Stimulated activated naive CD8-positive, alpha-beta T cell treated with anti-CD3 and anti-CD28 coated beads, Interleukin-15, amount 100 ng/mL, for 72 hours (primary cell): Measurements from ENCODE around the gene DNAJC27.

Experiments used
- ATAC-seq: fragments of 150-1000 bp; cut with Tn5 transposase; 2 replicates; pipeline ENCODE4 v1.10.0; 2021; ENCODE audit warnings: mild to moderate bottlenecking, moderate library complexity
- DNase-seq, 2 donors: peaks; one replicate each; pipeline ENCODE4 v3.0.0; 2021 to 2022
- H3K27ac Mint-ChIP-seq, 2 donors: one replicate each; pipeline ENCODE4 v1.8.0; 2022; ENCODE audit warnings: mild to moderate bottlenecking in 2 of 2, mixed read lengths in 2 of 2, moderate library complexity in 2 of 2
- H3K27me3 Mint-ChIP-seq: one replicate; pipeline ENCODE4 v1.8.0; 2022; ENCODE audit warnings: mixed read lengths
- H3K4me1 Mint-ChIP-seq: one replicate; pipeline ENCODE4 v1.8.0; 2022; ENCODE audit warnings: mild to moderate bottlenecking, mixed read lengths
- H3K4me3 Mint-ChIP-seq, 2 donors: one replicate each; pipeline ENCODE4 v1.8.0; 2022; ENCODE audit warnings: mild to moderate bottlenecking in 2 of 2, mixed read lengths in 2 of 2, moderate library complexity in 1 of 2
- H3K9me3 Mint-ChIP-seq, 2 donors: one replicate each; pipeline ENCODE4 v1.8.0; 2022; ENCODE audit warnings: mixed read lengths in 2 of 2

DNAJC27 gene

DNA sequence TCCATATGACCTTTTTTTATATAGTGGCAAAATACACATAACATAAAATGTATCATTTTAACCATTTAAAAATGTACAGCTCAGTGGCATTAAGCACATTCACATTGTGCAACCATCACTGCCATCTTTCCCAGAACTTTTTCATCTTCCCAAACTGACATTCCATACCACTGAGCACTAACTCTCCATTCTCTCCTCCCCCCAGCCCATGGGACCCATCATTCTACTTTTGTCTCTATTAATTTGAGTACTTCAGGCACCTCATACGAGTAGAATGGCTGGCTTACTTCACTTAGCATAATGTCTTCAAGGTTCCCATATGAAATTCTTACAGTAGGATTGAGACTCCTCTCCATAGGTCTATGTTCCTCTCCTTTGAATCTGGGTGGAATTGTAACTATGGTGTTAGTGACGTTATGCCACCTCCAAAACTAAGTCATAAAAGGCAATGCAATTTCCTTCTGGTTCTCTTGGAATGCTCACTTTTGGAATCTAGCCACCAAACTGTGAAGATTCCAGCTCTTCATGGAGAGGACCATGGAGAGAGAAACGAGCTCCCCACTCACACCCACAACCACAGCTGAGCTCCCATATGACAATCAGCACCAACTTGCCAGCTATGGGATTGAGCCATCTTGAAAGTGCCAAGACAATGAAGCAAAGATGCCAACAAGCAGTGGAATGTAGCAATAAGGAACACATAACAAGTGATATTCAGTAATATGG, 9.8 kb upstream of the DNAJC27 start:
- Mint-ChIP-seq H3K27me3 (no peaks in the 10 kb centered on the region), H3K9me3 (no peaks in the 10 kb centered on the region), H3K27ac (no peak overlapping the region), H3K4me3 (no peak overlapping the region), H3K4me1 (no peaks in the 10 kb centered on the region)
- ATAC-seq (no peak), DNase-seq (no peak)

DNA sequence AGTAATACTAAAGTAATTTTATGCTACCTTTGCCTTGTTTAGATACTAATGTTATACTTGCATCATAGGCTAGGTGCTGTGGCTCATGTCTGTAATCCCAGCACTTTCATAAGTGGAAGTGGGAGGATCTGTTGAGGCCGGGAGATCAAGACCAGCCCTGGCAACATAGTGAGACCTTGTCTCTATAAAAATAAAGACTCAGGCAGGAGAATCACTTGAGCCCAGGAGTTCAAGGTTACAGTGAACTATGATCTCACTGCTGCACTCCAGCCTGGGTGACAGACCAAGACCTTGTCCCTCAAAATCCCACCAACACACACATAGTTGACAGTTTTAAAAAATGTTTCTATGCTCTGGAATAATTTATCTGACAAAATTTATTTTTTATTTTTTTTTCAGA, 6.9 kb upstream of the DNAJC27 start:
- Mint-ChIP-seq H3K4me3 (no peak overlapping the region), H3K4me1 (peaks cover 10% of the 10 kb centered on the region), H3K27ac (no peak overlapping the region), H3K9me3 (no peaks in the 10 kb centered on the region), H3K27me3 (no peaks in the 10 kb centered on the region)
- no peak for ATAC-seq
- DNase-seq = no peak

DNA sequence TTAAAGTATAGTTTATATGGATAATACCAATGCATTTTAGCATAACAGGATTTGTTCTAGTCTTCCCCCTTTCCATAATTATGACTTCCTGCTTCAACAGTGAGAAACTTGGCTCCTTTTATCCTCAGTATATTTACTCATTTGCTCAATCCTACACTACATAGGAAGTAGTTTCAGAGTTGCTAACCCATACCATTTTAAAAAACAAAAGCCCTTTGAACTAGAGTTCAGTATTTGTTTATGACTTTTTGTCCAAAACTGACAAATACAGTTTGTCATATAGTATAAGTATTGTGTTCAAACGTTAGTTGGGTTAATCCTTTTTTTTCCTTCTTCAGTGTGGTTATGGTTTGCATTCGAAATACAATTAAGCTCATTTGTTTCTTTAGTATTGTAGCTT, 5.9 kb upstream of the DNAJC27 start:
- Mint-ChIP-seq H3K9me3 (no peaks in the 10 kb centered on the region), H3K27me3 (no peaks in the 10 kb centered on the region), H3K27ac (no peak overlapping the region), H3K4me1 (peaks cover 14% of the 10 kb centered on the region), H3K4me3 (no peak overlapping the region)
- ATAC-seq (no peak), DNase-seq (no peak)

DNA sequence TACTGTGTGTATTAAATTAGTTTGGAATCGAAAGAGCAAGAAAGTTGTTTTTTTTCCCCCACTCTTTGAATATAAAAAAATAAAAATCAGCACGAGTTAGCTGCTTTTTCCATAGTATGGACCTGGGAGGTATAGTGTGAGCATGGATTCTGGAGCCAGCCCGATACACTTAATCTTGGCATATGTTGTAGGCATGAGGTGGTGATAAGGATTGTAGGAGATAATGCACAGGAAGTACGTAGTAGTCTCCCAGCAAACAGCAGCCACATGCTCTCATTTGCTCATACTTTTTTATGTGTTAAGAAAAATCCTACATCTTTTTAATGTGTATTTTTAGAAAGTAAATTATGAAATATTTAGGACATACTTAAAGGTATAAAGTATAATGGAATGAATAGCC, 2.1 kb upstream of the DNAJC27 start:
- ATAC-seq (no peak), DNase-seq (no peak)
- H3K4me1 Mint-ChIP-seq = peaks cover 18% of the 10 kb centered on the region
- H3K27ac Mint-ChIP-seq = peak overlapping the region in 1 of 2 donors; percentile 26
- no peaks in the 10 kb centered on the region for H3K9me3 Mint-ChIP-seq
- H3K27me3 Mint-ChIP-seq = no peaks in the 10 kb centered on the region
- H3K4me3 Mint-ChIP-seq = no peak overlapping the region

DNA sequence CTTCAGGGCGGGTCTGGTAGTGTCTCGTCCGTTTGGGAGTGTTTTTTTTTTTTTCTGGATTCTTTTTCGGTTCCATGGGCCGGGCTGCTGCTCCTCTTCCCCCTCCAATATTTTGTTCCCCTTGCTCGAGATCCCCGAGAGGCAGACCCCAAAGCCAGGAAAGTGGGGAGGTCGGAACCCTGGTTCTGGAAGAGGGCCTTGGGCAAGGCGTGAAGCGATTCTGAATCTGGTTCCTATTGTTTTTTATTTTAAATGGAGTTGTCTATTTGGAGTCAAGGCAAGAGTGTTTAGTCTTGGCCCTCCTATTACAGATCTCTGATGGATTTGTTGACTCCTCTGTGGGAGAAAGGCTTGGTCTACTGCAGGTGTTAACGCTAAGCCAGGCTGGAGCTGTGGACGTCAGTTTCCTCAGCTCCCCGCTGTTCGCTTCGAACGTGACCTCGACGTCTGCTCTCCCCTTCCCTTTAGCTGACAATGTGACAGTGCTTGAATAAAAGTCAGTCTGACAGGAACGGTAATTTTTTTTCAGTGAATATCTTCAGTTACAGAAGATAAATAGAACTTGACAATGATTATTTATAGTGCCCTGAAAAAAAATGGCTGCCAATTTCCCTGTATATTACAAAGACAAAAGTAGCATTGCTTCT, 683 bp upstream of the DNAJC27 start:
- H3K4me1 Mint-ChIP-seq = peaks cover 18% of the 10 kb centered on the region
- H3K4me3 Mint-ChIP-seq = peak overlapping the region; percentile 91 to 96
- H3K27me3 Mint-ChIP-seq = no peaks in the 10 kb centered on the region
- no peaks in the 10 kb centered on the region for H3K9me3 Mint-ChIP-seq
- peak; percentile 31 to 40 for DNase-seq
- no peak for ATAC-seq
- peak overlapping the region; percentile 100 for H3K27ac Mint-ChIP-seq

DNA sequence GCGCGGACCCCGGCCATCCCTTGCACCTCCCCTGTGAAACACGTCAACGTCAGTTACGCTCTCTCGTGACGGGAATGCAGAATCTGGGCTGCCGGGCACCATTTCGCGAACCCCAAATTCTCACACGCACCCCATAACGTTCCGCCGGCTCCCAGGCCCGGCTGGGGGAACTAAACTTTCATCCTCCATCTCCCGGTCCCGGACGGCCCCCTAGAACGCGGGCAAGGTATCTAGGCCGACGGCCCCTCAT, 544 bp downstream of the DNAJC27 start:
- H3K27me3 Mint-ChIP-seq = no peaks in the 10 kb centered on the region
- peak overlapping the region; percentile 91 to 96 for H3K4me3 Mint-ChIP-seq
- peak; percentile 1 for ATAC-seq
- no peak for DNase-seq
- peaks cover 18% of the 10 kb centered on the region for H3K4me1 Mint-ChIP-seq
- no peaks in the 10 kb centered on the region for H3K9me3 Mint-ChIP-seq
- peak overlapping the region; percentile 100 for H3K27ac Mint-ChIP-seq

DNA sequence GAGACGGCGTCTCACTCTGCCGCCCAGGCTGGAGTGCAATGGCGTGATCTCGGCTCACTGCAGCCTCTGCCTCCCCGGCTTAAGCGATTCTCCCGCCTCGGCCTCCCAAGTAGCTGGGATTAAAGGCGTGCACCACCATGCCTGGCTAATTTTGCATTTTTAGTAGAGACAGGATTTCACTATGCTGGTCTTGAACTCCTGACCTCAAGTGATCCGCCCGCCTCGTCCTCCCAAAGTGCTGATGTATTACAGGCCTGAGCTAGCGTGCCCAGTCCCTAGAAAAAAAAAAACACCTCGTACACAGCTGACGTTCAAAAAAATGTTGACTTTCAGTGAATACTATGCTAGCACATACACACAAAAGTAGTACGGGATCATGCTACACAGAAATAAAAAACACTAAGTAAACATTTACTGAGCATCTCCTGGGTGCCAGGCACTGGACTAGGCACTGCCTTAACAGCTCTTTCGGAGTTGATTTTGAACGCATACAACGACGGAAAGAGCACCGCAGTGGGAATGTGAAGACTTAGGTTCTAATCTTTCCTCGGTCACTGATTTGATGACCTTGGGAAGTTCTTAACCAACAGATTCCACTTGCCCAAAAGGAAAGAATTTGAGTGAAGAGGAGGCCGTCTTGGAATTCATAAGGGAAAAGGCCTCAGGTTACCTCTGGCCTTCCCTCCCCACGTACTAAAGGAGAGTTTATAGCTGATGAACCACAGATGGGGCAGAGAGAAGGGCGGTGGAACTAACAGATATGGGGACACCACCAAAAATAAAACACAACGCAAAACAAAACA, 1.1 kb downstream of the DNAJC27 start:
- Mint-ChIP-seq H3K27ac (peak overlapping the region; percentile 100), H3K4me1 (peaks cover 16% of the 10 kb centered on the region), H3K9me3 (no peaks in the 10 kb centered on the region), H3K4me3 (peak overlapping the region; percentile 91 to 96), H3K27me3 (no peaks in the 10 kb centered on the region)
- DNase-seq (no peak), ATAC-seq (no peak)

DNA sequence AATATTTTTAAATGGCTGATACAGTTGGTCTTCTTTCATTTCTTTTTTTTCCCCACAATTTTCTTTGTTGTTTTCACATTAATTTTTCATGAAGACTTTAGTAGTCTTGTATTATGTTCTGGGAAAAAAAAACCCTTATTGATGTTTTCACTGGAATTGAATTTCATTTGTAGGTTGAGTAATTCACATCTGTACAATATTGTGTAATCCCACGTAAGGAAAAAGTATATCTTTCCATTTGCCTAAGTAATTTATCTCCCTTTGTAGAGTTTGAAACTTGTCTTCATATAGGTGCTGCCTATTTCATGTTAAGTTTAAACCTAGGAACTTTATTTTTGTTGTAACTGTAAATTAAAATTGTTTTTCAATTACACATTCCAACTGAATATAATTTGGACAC, 2.0 kb downstream of the DNAJC27 start:
- peaks cover 10% of the 10 kb centered on the region for H3K4me1 Mint-ChIP-seq
- no peaks in the 10 kb centered on the region for H3K9me3 Mint-ChIP-seq
- no peak for DNase-seq
- H3K27me3 Mint-ChIP-seq = no peaks in the 10 kb centered on the region
- no peak overlapping the region for H3K27ac Mint-ChIP-seq
- ATAC-seq = no peak
- H3K4me3 Mint-ChIP-seq = no peak overlapping the region

DNA sequence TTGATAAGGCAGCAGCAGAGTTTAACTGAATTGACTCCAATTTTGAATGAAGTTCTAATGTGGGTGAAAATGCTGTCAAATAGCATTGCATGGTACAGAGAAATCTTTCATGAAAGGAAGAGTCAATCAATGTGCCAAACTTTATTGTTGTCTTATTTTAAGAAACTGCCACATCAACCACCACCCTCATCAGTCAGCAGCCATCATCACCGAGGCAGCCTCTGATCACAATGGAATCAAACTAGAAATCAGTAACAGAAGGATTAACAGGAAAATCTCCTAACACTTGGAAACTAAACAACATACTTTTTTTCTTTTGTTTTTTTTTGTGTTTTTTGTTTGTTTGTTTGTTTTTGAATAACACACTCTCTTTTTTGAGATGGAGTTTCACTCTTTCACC, 9.9 kb downstream of the DNAJC27 start:
- ATAC-seq = no peak
- Mint-ChIP-seq H3K27ac (no peak overlapping the region), H3K4me1 (peaks cover 6% of the 10 kb centered on the region)

DNA sequence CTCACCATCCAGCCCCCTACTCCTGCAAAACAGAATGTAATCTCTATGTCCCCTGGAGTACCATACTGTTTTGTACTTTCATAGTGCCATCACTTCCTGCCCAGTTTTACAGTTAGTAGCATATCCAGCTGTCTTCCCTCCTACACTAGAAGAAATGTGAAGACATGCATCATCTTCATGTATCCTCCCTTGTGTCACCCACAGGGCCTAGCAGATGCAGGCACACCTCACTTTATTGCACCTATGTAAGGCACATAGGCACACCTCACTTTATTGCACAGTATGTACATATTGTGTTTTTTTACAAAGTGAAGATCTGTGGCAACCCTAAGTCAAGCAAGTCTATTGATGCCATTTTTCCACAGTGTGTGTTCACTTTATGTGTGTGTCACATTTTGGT, 12.0 kb downstream of the DNAJC27 start:
- Mint-ChIP-seq H3K4me1 (peaks cover 6% of the 10 kb centered on the region), H3K27me3 (no peaks in the 10 kb centered on the region), H3K9me3 (peaks cover 5 to 9% of the 10 kb centered on the region in 2 donors), H3K27ac (no peak overlapping the region), H3K4me3 (no peak overlapping the region)
- DNase-seq (no peak), ATAC-seq (no peak)

More for the DNA sequence above, 9.9 kb downstream of the DNAJC27 start:
- Mint-ChIP-seq H3K9me3 (no peaks in the 10 kb centered on the region), H3K4me3 (no peak overlapping the region), H3K27me3 (no peaks in the 10 kb centered on the region)
- DNase-seq = no peak

DNA sequence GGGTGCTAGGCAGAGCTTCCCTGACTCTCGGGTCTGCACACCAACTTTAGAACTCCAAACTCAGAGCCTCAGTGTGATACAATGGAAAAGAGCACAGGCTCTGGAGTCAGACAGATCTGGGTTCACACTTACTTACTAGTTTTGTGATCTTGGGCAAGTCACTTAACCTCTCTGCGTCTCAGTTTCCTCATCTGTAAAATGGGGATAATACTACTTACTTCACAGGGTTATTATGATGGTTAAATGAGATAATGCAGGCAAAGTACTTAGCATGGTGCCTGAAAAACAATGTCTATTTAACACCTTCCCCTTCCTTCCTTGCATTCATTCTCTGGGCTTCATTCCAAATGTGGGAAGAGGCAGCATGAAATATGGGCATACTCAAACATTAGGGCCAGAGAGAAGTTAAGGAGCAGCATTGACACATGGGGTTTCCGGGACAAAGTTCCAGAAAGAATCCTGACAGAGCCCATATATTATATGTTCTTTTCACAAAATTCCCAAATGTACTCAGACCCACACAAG, 13.3 kb downstream of the DNAJC27 start:
- Mint-ChIP-seq H3K4me3 (no peak overlapping the region), H3K9me3 (peaks cover 5 to 9% of the 10 kb centered on the region in 2 donors), H3K27me3 (no peaks in the 10 kb centered on the region), H3K4me1 (peaks cover 6% of the 10 kb centered on the region), H3K27ac (no peak overlapping the region)
- DNase-seq (no peak), ATAC-seq (no peak)

DNA sequence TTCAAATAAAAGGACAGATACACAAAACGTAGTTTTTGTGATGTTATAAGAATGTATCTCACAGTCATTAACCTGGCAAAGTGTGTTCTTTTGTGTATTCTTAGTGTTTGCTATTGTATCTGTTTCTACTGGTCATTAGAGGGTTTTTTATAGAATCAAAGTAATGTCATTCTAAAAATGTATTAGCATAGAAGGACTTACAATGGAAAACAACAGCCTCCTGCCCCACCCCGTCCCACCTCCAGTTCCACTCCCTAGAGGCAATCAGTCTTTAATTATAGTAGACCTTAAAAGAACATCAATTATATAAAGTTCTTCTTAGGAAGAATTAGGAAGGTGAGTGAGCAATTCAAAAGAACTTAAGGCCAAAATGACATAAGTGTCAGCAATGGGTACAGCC, 13.8 kb downstream of the DNAJC27 start:
- no peaks in the 10 kb centered on the region for H3K27me3 Mint-ChIP-seq
- no peak overlapping the region for H3K4me3 Mint-ChIP-seq
- H3K4me1 Mint-ChIP-seq = peaks cover 6% of the 10 kb centered on the region
- no peak for ATAC-seq
- peaks cover 5 to 9% of the 10 kb centered on the region in 2 donors for H3K9me3 Mint-ChIP-seq
- DNase-seq = no peak
- no peak overlapping the region for H3K27ac Mint-ChIP-seq

DNA sequence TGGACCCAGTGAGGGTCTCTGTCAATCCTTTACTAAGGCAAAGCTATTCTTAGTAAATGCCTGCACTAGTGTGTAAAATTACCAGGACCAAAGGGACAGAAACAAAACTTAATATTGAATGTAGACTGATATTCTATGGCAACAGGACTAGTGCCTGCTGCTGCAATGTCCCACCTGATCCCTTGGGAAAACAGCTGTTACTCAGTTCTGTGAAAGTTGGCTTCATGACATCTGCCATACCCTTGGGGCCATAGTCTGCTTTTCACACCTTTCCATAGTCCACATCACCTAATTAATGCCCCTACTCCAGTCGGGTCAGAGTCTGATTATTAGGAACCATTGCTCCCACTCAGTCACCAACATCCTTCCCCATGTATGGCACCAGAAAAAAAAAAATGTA, 14.5 kb downstream of the DNAJC27 start:
- H3K9me3 Mint-ChIP-seq = peaks cover 5 to 9% of the 10 kb centered on the region in 2 donors
- peaks cover 6% of the 10 kb centered on the region for H3K4me1 Mint-ChIP-seq
- DNase-seq (no peak), ATAC-seq (no peak)
- H3K27me3 Mint-ChIP-seq = no peaks in the 10 kb centered on the region
- H3K27ac Mint-ChIP-seq = no peak overlapping the region
- H3K4me3 Mint-ChIP-seq = no peak overlapping the region

DNA sequence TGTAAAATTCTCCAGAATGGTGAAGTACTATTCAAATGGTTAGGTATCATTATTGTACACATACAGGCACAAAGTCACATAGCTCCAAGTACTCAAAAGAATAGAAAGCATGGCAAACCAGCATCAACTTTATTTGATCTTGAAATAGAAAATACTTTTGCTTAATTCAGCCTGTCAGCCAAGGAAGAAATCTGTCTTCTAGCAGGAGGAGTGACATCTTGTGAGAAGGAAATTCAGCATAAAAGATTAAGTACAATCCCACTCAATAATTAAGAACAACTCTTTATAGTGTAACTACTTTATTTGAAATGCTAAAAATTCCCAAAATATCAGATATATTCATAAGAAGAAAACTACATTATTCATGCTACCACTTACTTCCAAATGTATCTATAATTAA, 15.8 kb downstream of the DNAJC27 start:
- Mint-ChIP-seq H3K4me3 (no peak overlapping the region), H3K9me3 (peaks cover 5 to 9% of the 10 kb centered on the region in 2 donors), H3K27ac (no peak overlapping the region), H3K4me1 (peaks cover 6% of the 10 kb centered on the region), H3K27me3 (no peaks in the 10 kb centered on the region)
- DNase-seq (no peak), ATAC-seq (no peak)

DNA sequence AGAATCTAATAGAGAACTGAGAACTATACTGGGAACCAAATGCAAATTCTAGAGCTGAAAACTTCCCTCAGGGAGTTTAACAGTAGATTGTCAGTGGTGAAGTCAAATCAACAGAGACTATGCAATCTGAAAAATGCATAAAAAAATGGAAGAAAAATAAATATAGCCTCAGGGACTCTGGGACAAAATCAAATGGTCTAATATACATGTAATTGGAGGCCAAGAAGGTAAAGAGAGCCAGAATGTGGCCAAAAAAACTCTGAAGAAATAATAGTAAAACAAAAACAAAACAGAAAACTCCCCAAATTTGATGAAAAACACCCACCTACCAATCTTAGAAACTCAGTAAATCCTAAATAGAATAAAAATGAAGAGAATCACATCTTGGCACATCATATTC, 16.5 kb downstream of the DNAJC27 start:
- Mint-ChIP-seq H3K4me1 (no peaks in the 10 kb centered on the region), H3K4me3 (no peak overlapping the region), H3K27ac (peak overlapping the region in 1 of 2 donors; percentile 29), H3K9me3 (peaks cover 5 to 9% of the 10 kb centered on the region in 2 donors), H3K27me3 (no peaks in the 10 kb centered on the region)
- DNase-seq (no peak), ATAC-seq (no peak)

DNA sequence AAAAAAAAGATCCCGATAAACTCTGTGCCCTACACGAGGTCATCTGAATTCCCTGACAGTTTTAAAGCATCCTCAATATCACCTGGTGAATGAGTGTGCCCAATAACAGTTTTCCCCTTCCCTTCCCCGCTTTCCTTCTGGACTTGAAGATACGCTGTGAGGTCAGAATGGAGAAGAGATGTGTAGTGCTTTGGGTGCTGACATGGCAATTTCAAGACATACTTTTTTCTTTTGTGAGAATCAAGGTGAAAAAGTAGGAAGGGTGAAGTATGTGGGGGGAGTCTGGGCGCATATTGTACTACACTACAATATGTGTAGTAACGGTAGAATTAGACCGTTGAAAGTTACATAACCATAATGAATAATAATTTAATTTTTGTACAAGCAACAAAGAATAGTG, 21.7 kb downstream of the DNAJC27 start:
- Mint-ChIP-seq H3K27ac (no peak overlapping the region), H3K4me3 (no peak overlapping the region), H3K27me3 (no peaks in the 10 kb centered on the region), H3K4me1 (no peaks in the 10 kb centered on the region), H3K9me3 (peaks cover 0 to 2% of the 10 kb centered on the region in 2 donors)
- ATAC-seq (no peak), DNase-seq (no peak)
